ENCODE data around the gene RASGRF1.

DNA sequence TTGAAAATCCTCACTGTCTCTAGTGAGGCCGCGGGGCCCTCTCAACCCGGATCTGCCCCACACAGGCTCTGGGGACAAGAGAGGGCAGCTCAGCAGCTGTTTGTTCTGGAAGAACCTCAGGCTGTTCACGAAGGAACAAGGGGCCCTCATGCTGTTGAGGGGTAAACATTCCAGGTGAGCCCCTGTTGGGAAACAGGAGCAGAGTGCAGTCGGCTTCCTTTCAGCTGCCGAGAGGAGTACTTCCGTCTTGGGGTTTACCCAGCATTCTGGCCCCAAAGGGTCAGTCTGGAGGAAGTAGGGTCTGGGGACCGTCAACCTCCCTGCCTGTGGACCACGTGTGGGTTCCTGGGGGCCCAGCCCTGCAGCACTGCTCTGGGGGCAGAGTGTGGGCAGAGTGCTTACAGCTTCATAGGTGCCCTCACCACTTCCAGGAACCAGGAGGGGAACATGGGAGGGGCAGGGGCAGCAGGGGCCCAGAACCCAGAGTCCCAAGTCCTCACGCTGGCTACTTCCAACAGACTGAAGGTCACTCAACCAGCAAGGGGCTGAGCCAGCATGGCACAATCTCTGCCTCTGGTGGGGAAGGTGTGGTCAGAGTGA lies 96.5 kb downstream of the RASGRF1 start:
- TF ChIP-seq POLR2A (IDR thresholded peaks at IDR 0.05; ENCODE audit: low read depth, low read length) (no peak), POLR2AphosphoS5 (IDR thresholded peaks at IDR 0.05; ENCODE audit: low read depth, low read length) (no peak)

Measured in GM12892 (cell line).